GM18873 (cell line): ENCODE results near the gene STK4.
"Not testable (repeated sequence)": the region's sequence is repeated elsewhere in the genome, so short reads cannot be mapped to it uniquely, and the experiment has no call there.

Source experiments
- ATAC-seq: cut with Tn5 transposase; IDR thresholded peaks from one replicate; pipeline ENCODE4 v1.9.1; 2021; ENCODE audit warnings: mild to moderate bottlenecking, moderate library complexity, moderate number of reproducible peaks; ENCODE audit not compliant: unreplicated experiment, low FRiP score

Gene STK4

DNA sequence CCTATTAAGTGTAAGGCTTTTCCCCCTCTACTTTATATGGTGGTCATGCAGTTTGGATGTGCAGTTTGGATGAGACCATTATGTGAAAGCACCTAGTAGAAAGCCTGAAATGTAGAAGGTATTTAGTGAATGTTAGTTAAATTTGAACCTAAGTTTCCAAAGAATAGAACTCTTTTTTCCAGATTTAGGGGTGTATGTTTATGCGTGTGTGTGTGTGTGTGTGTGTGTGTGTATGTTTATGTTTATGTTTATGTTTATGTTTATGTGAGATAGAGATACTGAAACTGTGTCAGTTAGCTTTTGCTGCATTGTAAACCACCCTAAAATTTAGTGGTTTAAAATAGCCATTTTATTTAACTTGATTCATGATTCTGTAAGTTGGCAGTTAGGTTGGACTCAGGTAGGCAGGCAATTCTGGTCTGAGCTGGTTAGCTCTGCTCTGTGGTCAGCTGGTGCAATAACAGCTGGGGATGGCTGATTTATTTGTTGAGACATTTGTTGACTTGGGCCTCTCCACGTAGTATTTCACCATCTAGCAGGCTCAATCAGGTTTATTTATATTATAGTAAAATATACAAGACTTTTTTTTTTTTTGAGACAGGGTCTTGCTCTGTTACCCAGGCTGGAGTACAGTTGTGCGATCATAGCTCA is 54.0 kb downstream of the STK4 start:
- no peak for ATAC-seq

DNA sequence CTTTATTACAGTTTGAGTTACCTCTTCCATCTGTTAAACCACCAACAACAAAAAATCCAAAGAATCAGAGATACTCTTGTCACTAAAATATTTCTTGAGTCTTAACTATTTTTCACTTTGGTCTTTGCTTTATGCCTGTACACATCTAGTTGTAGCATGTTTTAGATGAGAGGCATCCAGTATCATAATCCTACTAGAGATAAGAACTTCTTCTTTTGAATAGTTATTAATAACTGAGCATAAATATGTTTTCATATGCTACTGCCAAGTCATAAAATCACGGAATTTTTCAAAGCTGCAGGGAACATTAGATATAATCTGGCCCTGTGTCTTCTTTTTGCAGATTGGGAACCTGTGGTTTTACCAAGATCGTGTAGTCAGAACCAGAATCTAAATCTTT is 55.3 kb downstream of the STK4 start:
- ATAC-seq, result no peak

DNA sequence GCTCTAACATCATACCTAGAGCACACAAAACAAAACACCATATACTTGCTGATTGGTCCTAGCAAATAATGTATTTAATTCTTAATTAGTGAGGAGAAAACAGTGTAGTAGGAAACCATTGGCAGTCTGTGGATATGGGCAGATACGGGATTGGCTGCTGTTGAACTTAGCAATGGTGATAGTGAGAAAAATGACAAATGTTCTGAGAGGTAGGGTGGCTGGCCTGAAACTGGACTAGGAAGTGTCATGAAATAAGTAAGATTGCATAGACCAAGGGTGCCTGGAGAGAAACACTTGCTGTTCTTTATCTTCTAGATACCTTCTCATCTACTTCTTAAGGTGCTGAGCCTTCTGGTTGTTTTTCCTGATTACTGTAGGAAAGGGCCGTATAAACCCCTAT is 56.8 kb downstream of the STK4 start:
- not testable (repeated sequence) for ATAC-seq

DNA sequence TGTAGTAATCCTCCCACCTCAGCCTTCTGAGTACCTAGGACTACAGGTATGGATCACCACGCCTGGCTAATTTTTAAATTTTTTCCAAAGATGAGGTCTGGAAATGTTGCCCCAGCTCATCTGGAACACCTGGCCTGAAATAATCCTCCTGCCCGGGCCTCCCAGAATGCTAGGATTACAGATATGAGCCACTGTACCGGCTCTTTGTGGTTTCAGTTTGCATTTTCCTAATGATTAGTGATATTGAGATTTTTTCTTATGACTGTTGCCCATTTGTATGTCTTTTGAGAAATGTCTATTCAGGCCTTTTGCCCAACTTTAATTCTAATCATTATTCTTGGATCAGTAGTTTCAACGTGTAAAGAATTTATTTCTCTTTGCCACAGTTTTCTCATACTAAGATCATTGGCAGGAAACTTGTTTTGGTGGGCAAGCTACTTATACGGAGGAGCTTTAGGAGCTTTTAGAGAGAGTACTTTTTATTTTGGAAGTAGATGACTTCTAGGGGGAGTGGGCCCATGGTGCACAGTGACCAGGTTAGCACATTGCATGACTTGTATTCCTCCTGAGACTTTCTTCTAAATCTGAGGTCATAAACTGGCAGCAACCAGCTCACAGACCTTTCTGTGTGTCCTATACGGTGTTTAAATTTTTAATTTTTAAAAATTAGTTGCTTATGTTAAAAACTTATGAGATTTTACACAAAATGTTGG is 62.3 kb downstream of the STK4 start:
- no peak for ATAC-seq

DNA sequence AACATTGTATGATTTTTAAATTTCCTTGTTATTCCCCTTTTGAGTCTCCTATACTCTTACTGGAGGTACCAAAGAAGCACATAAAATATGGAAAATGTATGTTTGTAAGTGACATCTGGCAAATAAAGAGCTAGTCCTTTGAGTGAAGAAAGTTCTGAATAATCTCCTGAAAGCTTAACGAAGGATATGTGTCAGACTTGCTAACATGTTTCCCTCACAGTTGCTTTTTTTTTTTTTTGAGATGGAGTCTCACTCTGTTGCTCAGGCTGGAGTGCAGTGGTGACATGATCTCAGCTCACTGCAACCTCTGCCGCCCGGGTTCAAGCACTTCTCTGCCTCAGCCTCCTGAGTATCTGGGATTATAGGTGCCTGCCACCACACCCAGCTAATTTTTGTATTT is 63.6 kb downstream of the STK4 start:
- no peak for ATAC-seq

- no peak for ATAC-seq
These were observed 66.0 kb downstream of the STK4 start for GRCh38 chr20:45032276-45032675.

DNA sequence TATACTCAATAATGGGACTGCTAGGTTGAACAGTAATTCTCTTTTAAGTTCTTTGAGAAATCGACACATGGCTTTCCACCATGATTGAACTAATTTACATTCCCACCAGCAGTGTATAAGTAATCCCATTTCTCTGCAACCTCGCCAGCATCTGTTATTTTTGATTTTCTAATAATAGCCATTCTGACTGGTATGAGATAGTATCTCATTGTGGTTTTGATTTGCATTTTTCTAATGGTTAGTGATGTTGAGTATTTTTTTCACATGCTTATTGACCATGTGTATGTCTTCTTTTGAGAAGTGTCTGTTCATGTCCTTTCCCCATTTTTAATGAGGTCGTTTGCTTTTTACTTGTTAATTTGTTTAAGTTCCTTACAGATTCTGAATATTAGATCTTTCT is 66.5 kb downstream of the STK4 start:
- no peak for ATAC-seq

DNA sequence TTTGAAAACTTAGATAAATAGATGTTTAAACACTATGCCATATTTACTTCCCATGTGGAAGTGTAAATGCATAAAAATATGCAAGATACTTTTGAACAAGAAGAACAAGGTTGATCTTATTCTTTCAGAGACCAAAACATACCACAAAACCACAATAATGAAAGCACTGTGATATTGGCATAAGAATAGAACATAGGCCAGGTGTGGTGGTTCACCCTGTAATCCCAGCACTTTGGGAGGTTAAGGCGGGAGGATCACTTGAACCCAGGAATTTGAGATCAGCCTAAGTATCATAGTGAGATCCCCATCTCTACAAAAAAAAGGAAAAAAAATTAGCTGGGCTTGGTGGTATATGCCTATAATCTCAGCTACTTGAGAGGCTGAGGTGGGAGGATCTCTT is 68.1 kb downstream of the STK4 start:
- no peak for ATAC-seq

DNA sequence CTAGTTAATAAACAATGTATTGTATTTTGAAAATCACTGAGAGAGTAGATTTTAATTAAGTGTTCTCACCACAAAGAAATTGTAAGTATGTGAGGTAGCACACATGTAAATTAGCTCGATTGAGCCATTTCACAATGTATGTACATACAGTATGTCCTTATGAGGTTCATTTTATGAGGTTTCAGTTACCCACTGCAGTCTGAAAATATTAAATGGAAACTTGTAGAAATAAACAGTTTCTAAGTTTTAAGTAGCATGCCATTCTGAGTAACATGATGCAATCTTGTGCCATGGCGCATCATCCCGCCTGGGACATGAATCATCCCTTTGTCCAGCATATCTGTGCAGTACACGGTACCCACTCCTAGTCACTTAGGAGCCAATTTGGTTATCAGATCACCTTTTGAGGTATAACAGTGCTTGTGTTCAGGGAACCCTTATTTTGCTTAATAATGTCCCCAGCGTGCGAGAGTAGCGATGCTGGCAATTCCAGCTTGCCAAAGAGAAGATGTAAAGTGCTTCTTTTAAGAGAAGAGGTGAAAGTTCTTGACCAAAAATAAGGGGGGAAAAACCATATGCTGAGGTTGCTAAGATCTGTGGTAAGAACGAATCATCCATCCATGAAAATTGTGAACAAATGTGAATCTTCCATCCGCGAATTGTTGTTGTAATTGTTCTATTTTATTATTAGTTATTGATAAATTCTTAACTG is 69.9 kb downstream of the STK4 start:
- no peak for ATAC-seq

DNA sequence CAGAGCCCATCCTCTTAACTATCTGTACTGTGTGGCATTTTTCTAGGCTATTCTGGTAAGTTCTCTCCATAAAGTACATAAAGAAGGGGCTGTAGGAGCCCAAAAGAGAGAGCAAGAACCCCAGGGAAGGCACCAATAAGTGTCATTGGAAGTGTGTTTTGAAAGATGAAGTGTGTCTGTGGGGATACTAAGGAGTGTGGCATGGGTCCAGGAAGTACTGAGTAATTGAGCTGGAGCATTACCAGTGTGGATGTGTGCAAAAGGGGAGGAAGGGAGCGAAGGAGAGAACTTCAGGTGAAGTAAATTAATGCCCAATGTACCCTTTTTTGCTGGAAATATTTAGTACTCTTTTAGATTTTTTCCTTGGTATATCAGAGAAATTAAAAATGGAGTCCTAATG is 70.7 kb downstream of the STK4 start:
- ATAC-seq, result no peak

DNA sequence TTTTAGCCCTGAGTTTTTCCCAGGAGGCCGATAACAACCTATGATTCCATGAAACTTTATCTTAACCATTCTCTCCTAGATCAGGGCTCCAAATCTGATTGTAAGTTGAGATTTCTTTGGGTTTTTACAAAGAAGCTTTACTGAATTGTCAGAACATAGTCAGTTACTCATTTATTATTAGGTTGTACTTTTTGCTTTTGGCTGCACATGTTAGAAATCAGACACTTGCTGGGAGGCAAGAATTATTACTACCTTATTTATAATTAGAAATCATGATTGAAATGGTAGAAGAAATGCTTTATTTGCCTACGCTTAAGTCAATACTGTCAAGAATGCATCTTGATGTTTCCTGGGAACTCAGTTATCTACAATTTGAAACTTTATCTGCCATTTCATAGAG is 71.3 kb downstream of the STK4 start:
- no peak for ATAC-seq

GRCh38 chr20:45038745-45039474 is 72.6 kb downstream of the STK4 start:
- no peak for ATAC-seq

DNA sequence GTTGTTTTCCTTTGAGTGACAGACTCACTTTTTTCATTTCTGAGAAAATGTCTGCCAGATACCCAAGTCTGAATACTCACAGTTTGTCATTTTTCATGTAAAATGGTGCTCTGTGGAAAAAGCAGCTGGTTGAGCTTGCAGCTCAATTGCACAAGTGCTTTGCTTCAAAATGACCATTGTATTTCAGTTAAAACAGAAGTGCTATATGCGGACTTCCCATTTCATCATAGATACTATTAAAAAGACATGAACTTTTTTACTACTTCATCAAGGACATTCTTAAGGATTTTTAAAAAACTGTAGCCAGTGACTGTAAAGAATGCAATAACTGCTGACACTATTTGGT is 73.1 kb downstream of the STK4 start:
- no peak for ATAC-seq

DNA sequence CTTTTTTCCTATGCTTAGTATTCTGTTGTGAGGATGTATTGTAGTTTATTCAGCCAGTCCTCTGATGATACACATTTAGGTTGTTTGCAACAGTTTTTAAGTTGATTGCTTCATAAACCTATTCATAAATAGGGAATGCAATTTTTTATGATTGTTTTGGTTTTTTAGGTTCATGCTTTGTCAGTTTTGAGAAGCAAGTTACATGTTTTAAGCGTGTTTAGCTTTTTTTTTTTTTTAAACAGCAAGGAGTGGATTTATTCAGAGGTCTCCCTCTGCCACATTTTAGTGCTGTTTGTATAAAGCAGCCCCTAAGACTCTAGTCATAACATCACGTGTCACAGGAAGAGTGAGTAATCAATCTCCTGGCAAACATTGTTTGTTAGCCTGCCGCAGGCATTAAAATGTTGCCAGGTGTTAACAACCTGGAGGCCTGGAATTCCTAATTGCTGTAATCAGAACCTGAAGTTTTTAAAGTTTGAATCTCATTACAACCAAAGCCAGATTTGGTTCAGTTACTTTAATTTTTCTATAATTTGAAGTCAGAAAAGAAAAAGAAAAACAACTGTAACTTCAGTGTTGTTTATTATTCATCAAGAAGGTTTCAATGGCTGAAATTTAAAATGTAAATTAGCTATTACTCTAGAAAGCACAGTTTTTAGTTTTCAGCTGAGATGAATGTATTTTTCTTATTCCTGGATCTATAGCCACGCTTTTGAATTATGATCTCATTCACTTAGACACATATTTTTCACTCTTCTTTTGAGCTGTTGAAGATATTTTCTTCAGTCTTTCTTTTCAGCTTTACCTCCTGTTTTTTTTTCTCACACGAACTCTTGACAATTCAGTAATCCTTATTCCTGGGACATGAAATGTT is 75.4 kb downstream of the STK4 start:
- ATAC-seq, result no peak

GRCh38 chr20:45042978-45043377 is 76.7 kb downstream of the STK4 start:
- no peak for ATAC-seq

GRCh38 chr20:45044084-45044573 is 77.8 kb downstream of the STK4 start:
- ATAC-seq, result no peak

GRCh38 chr20:45044601-45045000 is 78.3 kb downstream of the STK4 start:
- ATAC-seq, result no peak

DNA sequence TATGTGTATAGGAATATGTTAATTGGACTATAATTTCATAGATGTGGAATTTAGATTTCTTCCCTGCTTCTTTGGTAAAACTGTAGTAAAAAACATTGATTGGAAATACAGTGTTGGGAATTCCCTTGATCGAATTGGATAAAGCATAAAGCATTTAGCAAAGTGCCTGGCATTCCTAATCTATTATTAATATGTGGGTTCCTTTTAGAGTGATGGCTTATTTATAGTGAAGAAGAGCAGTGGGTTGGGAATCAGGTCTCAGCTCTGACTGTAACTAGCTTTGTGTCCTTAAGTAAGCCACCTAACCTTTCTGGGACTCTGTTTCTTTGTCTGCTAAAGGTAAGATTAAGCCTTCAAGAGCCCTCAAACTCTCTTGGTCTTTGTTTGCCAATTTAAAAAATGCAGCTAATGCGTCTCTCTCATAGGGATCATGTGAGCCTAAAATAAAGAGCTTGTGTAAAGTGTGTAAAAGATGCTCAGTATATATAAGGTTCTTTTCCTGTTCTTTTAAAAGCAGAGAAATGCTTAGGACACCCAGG is 81.3 kb downstream of the STK4 start:
- ATAC-seq, result no peak

GRCh38 chr20:45049438-45049837 is 83.1 kb downstream of the STK4 start:
- no peak for ATAC-seq
